HG03039 (cell line): ENCODE measurements around the gene AHI1.
"Not testable (repeated sequence)": the region's sequence is repeated elsewhere in the genome, so short reads cannot be mapped to it uniquely, and the experiment has no call there.

Source experiments
- ATAC-seq: cut with Tn5 transposase; IDR thresholded peaks from one replicate; pipeline ENCODE4 v1.9.1; 2021; ENCODE audit warnings: mild to moderate bottlenecking, moderate library complexity; ENCODE audit not compliant: unreplicated experiment

AHI1 gene

GRCh38 chr6:135506270-135506997, 8.9 kb upstream of the AHI1 start:
- peak; percentile 77 for ATAC-seq

- no peak for ATAC-seq
These were observed 8.1 kb upstream of the AHI1 start for GRCh38 chr6:135505648-135506047.

- ATAC-seq = no peak
These were observed 7.7 kb upstream of the AHI1 start for GRCh38 chr6:135505222-135505621.

GRCh38 chr6:135504734-135505133, 7.2 kb upstream of the AHI1 start:
- ATAC-seq = no peak

GRCh38 chr6:135503703-135504475, 6.3 kb upstream of the AHI1 start:
- ATAC-seq = no peak

- no peak for ATAC-seq
These were observed 2.2 kb upstream of the AHI1 start for GRCh38 chr6:135499441-135500340.

- ATAC-seq = no peak
These were observed 773 bp upstream of the AHI1 start for GRCh38 chr6:135498185-135498841.

- no peak for ATAC-seq
These were observed 634 bp downstream of the AHI1 start for GRCh38 chr6:135496800-135497411.

GRCh38 chr6:135493218-135493961, 4.2 kb downstream of the AHI1 start:
- ATAC-seq = no peak

- no peak for ATAC-seq
These were observed 7.2 kb downstream of the AHI1 start for GRCh38 chr6:135490381-135490780.

GRCh38 chr6:135488023-135488422, 9.5 kb downstream of the AHI1 start:
- no peak for ATAC-seq

- ATAC-seq = not testable (repeated sequence)
These were observed 13.6 kb downstream of the AHI1 start for GRCh38 chr6:135483903-135484302.

- ATAC-seq = no peak
These were observed 15.7 kb downstream of the AHI1 start for GRCh38 chr6:135481783-135482369.

- no peak for ATAC-seq
These were observed 17.9 kb downstream of the AHI1 start for GRCh38 chr6:135479601-135480000.

- ATAC-seq = no peak
These were observed 18.9 kb downstream of the AHI1 start for GRCh38 chr6:135478626-135479025.

GRCh38 chr6:135475292-135475886, 22.2 kb downstream of the AHI1 start:
- no peak for ATAC-seq

- no peak for ATAC-seq
These were observed 23.2 kb downstream of the AHI1 start for GRCh38 chr6:135474362-135474761.

- ATAC-seq = no peak
These were observed 31.6 kb downstream of the AHI1 start for GRCh38 chr6:135465903-135466302.

GRCh38 chr6:135465307-135465706, 32.2 kb downstream of the AHI1 start:
- ATAC-seq = no peak
